ENCODE data around the gene LDB2.

LDB2 gene

DNA sequence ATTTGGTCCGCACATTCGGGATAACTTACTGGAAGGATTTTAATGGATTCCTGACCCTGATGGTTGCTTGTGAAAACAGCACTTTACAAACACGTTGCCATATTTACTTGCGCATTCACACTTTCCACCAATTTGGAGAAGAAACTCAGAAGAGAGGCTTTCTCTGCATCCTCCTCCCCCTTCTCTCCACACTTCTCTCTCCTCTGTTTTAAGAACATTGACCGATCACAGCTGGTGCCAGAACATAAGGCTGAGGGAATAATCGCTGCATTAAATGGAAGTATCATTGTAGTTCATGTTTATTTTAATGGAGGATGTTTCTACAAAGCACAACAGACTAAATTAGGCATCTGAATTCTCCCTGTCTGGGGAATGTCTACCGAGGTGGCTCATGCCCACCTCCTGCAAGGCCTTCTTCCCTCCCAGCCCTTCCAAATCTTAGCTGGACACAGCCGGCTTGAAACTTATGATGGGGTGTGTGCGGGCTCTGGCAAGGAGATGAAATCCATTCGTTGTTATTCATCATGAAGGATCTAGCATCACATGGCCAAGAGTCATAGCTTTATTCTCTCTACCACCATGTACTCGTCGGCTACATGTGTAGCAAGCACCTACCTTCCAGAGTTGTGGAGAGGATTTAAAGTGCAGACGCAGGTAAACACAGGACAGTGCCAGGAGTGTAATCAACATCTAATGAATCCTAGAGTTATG is 204.1 kb downstream of the LDB2 start:
- no peak overlapping the region for H3K27ac ChIP-seq
- ChIA-PET POLR2A (ENCODE audit: low non-redundant PET) (no interaction called here), CTCF (no interaction called here)
- TF ChIP-seq, protein P1, sequence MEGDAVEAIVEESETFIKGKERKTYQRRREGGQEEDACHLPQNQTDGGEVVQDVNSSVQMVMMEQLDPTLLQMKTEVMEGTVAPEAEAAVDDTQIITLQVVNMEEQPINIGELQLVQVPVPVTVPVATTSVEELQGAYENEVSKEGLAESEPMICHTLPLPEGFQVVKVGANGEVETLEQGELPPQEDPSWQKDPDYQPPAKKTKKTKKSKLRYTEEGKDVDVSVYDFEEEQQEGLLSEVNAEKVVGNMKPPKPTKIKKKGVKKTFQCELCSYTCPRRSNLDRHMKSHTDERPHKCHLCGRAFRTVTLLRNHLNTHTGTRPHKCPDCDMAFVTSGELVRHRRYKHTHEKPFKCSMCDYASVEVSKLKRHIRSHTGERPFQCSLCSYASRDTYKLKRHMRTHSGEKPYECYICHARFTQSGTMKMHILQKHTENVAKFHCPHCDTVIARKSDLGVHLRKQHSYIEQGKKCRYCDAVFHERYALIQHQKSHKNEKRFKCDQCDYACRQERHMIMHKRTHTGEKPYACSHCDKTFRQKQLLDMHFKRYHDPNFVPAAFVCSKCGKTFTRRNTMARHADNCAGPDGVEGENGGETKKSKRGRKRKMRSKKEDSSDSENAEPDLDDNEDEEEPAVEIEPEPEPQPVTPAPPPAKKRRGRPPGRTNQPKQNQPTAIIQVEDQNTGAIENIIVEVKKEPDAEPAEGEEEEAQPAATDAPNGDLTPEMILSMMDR (conservative IDR thresholded peaks at IDR 0.05; ENCODE audit: low read depth): no peak
- no peak for DNase-seq (ENCODE audit: low spot score)

DNA sequence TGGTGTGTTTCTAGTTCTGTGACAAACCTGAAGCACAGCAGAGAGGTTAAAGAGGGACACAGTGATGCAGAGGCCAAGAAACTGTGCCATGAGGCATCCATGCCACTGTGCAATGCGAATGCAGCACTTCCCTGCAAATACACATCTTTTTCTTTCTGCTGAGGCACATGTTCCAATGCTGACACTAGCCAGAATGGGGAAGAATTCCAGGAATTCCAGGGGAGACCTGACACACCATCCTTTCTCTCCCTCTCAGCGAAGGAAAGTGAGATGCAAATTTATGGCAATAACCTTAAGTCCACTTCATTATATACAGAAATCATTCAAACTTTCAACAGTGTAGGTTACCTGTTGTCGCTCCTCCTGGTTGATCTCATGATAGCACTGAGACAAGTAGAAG is 204.8 kb downstream of the LDB2 start:
- TF ChIP-seq, protein P1 (conservative IDR thresholded peaks at IDR 0.05; ENCODE audit: low read depth): no peak
- ChIA-PET POLR2A (ENCODE audit: low non-redundant PET) (no interaction called here), CTCF (no interaction called here)
- no peak for DNase-seq (ENCODE audit: low spot score)
- H3K27ac ChIP-seq: no peak overlapping the region

DNA sequence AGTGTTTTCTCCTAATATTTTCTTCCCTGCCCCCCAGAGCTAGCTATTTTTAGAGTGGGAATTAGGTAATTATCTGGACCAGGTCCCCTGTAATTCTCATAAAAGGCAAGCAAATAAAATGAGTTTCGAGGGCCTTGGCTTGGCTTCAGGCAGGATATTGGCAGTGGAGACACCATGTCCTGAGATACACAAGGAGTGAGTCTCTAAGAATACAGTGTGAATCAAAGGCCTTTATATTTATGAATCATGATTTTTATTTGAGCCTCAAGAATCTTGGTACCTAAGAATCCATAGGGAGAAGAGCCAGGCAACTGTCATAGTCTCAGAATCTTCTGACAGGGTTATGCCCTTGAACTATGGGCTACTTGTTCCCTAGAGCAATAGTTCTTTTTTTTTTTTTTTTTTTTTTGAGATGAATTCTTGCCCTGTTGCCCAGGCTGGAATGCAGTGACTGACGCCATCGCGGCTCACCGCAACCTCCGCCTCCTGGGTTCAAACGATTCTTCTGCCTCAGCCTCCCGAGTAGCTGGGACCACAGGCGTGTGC is 205.4 kb downstream of the LDB2 start:
- TF ChIP-seq, protein P1 (conservative IDR thresholded peaks at IDR 0.05; ENCODE audit: low read depth): no peak
- DNase-seq (ENCODE audit: low spot score): no peak
- ChIA-PET CTCF (no interaction called here), POLR2A (ENCODE audit: low non-redundant PET) (no interaction called here)
- no peak overlapping the region for H3K27ac ChIP-seq

DNA sequence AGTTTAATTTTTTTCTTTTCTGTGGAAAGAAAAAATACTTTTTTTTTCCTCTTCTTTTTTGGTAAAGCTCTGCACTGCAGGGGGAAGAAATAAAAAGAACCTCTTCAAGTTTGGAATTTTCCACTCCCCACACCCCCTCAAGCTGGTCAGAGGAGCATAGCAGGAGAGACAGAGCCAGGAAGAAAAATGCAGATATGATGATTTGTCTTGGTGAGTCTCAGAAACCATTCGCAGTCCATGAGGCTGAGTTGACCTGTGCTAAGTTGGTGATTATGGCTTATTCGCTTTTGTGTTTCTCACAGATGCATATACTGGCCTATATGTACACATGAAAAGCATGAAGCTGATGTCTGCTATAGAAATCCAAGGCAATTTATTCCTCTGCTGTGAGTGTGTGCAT is 205.9 kb downstream of the LDB2 start:
- H3K27ac ChIP-seq: no peak overlapping the region
- DNase-seq (ENCODE audit: low spot score): no peak
- ChIA-PET POLR2A (ENCODE audit: low non-redundant PET) (no interaction called here), CTCF (no interaction called here)
- TF ChIP-seq, protein P1 (conservative IDR thresholded peaks at IDR 0.05; ENCODE audit: low read depth): no peak

DNA sequence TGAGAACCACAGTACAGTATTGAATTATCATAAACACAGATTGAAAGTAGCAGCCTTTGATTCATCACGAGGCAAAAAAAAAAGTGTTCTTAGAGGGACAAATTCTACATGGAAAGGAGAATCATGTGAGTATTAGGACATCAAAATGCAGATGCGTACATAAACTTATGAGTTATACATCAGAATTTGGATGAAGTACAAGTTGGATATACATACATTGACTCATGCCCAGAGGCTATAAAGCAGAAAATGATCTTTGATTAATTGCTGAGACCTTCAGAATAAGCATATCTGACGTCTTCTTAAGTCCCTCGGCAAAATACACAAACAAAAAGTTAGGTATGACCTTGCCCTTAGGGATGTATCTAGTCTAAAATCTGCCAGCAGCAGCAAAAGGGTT is 206.4 kb downstream of the LDB2 start:
- ChIA-PET POLR2A (ENCODE audit: low non-redundant PET) (no interaction called here), CTCF (no interaction called here)
- TF ChIP-seq, protein P1 (conservative IDR thresholded peaks at IDR 0.05; ENCODE audit: low read depth): no peak
- no peak overlapping the region for H3K27ac ChIP-seq
- DNase-seq (ENCODE audit: low spot score): no peak

DNA sequence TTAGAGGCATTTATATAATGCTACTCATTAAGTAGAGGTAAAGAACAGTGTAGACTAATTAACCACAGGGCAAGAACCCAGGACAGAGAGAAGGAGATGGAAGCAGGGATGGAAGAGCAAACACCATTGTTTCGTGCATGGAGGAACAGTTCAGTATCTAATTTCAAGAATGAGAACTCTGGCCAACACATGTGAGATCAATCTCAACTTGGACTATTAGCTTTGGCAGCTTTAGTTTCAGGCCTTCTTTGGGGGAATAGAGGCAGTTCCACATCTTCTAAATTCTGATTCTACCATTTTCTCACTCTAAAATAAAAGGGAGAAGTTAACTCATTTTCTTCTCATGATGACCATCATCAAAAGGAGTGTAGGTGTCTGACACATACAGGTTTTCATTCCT is 207.0 kb downstream of the LDB2 start:
- no peak for DNase-seq (ENCODE audit: low spot score)
- TF ChIP-seq, protein P1 (conservative IDR thresholded peaks at IDR 0.05; ENCODE audit: low read depth): no peak
- POLR2A ChIA-PET (ENCODE audit: low non-redundant PET): no interaction called here
- CTCF ChIA-PET: no interaction called here
- H3K27ac ChIP-seq: no peak overlapping the region
